ENCODE measurements around the gene NINL.
"Not testable (repeated sequence)": the region's sequence is repeated elsewhere in the genome, so short reads cannot be mapped to it uniquely, and the experiment has no call there.

Gene NINL

GRCh38 chr20:25532015-25532751, 53.1 kb downstream of the NINL start:
- no peak for ATAC-seq

- ATAC-seq = no peak
Measured at GRCh38 chr20:25529295-25529951, 55.9 kb downstream of the NINL start.

- no peak for ATAC-seq
Measured at GRCh38 chr20:25527949-25528348, 57.4 kb downstream of the NINL start.

- no peak for ATAC-seq
Measured at GRCh38 chr20:25526446-25526845, 58.9 kb downstream of the NINL start.

- ATAC-seq = no peak
Measured at GRCh38 chr20:25525867-25526266, 59.5 kb downstream of the NINL start.

- no peak for ATAC-seq
Measured at GRCh38 chr20:25525295-25525694, 60.0 kb downstream of the NINL start.

- ATAC-seq = no peak
Measured at GRCh38 chr20:25521382-25521781, 63.9 kb downstream of the NINL start.

GRCh38 chr20:25517124-25517523, 68.2 kb downstream of the NINL start:
- ATAC-seq = no peak

- ATAC-seq = no peak
Measured at GRCh38 chr20:25514747-25515340, 70.5 kb downstream of the NINL start.

GRCh38 chr20:25514195-25514594, 71.1 kb downstream of the NINL start:
- no peak for ATAC-seq

GRCh38 chr20:25512709-25513108, 72.6 kb downstream of the NINL start:
- no peak for ATAC-seq

- no peak for ATAC-seq
Measured at GRCh38 chr20:25511183-25511582, 74.1 kb downstream of the NINL start.

- no peak for ATAC-seq
Measured at GRCh38 chr20:25510721-25511120, 74.6 kb downstream of the NINL start.

- ATAC-seq = no peak
Measured at GRCh38 chr20:25510202-25510601, 75.1 kb downstream of the NINL start.

- no peak for ATAC-seq
Measured at GRCh38 chr20:25509084-25509483, 76.2 kb downstream of the NINL start.

- no peak for ATAC-seq
Measured at GRCh38 chr20:25508083-25508770, 77.1 kb downstream of the NINL start.

- no peak for ATAC-seq
Measured at GRCh38 chr20:25507385-25508082, 77.8 kb downstream of the NINL start.

- no peak for ATAC-seq
Measured at GRCh38 chr20:25504366-25505135, 80.8 kb downstream of the NINL start.

- ATAC-seq = no peak
Measured at GRCh38 chr20:25503936-25504335, 81.4 kb downstream of the NINL start.

- ATAC-seq = not testable (repeated sequence)
Measured at GRCh38 chr20:25503051-25503639, 82.2 kb downstream of the NINL start.

- no peak for ATAC-seq
Measured at GRCh38 chr20:25500880-25501351, 84.4 kb downstream of the NINL start.
